Stimulated activated CD4-positive, alpha-beta T cell treated with anti-CD3 and anti-CD28 coated beads, Interleukin-4, amount 100 ng/mL, for 4 hours (primary cell): ENCODE measurements around the gene KCNH1.
"Not testable (repeated sequence)": the region's sequence is repeated elsewhere in the genome, so short reads cannot be mapped to it uniquely, and the experiment has no call there.

ENCODE experiments used
- DNase-seq, 2 experiments: peaks; one replicate each; pipeline ENCODE4 v3.0.0-alpha.2; 2020

The KCNH1 gene

DNA sequence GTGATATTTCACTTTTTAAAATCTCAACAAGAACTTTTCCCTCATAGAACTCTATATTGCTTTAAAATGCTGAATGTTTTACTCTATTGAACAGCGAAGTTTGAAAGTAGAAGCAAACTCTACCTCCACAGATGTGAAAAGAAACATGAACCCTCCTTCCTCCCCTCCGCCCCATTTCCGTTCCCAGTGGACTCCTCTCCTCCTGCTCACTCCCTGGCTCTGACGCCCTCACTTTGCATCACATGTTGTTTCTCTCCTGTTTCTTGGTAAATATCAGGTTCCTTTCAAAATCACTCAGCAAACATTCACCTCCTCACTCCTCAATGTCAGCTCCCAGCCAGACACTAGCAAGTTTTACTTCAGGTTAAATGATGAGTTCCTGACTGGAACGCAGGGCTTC lies 34.6 kb downstream of the KCNH1 start:
- DNase-seq = no peak

- DNase-seq = no peak
Measured at GRCh38 chr1:211095381-211095780, 38.6 kb downstream of the KCNH1 start.

GRCh38 chr1:211092955-211093354 lies 41.0 kb downstream of the KCNH1 start:
- DNase-seq = no peak

GRCh38 chr1:211091867-211092266 lies 42.1 kb downstream of the KCNH1 start:
- DNase-seq = no peak

- DNase-seq = no peak
Measured at GRCh38 chr1:211089536-211089935, 44.4 kb downstream of the KCNH1 start.

DNA sequence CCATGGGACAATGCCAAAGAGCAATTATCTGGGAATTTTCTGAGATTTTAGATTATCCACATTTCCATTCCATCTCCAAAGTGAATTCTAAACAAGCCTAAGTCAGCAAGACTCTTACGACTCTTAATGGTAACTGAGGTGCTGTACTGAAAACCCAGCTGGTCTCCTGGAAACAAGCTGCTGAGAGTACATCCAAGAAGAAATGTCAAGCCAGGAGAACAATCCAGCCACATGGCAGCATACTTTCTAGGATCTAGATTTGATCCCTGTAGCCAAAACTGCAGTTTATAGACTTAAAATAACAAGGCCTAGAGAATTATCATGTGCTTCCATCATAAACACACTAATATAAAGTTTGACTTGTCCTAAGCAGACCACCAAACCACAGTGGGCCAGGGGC lies 45.8 kb downstream of the KCNH1 start:
- DNase-seq = no peak

DNA sequence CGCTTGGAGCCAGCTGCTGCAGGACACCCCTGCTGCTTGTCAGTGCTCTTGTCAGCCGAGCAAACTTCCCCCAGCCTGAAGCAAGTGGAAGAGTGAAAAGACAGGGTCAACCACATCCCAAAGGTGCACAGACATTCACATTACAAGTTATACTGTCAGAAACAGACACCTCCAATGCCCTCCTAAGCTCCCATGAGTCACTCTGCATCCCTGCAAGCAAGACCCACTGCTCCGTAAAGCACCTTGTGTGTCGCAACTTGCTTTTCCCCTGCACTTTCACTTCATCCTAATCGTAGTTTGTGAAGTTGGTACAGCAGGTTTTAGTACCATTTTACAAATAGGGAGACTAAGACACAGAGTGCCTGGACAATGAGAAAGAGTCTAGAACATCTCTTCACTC lies 51.1 kb downstream of the KCNH1 start:
- DNase-seq = no peak

DNA sequence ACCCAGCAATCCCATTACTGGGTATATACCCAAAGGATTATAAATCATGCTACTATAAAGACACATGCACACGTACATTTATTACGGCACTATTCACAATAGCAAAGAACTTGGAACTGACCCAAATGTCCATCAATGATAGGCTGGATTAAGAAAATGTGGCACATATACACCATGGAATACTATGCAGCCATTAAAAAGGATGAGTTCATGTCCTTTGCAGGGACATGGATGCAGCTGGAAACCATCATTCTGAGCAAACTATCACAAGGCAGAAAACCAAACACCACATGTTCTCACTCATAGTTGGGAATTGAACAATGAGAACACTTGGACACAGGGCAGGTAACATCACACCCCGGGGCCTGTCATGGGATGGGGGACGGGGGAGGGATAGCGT lies 52.5 kb downstream of the KCNH1 start:
- DNase-seq = not testable (repeated sequence)

GRCh38 chr1:211068976-211069375 lies 65.0 kb downstream of the KCNH1 start:
- no peak for DNase-seq

GRCh38 chr1:211066781-211067384 lies 67.1 kb downstream of the KCNH1 start:
- DNase-seq = no peak

DNA sequence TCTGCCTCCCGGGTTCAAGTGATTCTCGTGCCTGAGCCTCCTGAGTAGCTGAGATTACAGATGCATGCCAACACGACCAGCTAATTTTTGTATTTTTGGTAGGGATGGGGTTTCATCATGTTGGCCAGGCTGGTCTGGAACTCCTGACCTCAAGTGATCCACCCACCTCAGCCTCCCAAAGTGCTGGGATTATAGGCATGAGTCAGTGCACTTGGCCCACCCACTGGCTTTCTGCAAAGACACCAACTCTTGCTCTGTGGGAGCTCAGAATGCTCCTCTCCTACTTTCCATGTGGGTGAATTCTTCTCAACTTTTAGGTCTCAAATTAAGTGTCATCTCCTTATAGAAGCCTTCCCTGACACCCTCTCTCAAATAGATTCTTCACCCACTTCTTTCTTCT lies 92.1 kb downstream of the KCNH1 start:
- not testable (repeated sequence) for DNase-seq

DNA sequence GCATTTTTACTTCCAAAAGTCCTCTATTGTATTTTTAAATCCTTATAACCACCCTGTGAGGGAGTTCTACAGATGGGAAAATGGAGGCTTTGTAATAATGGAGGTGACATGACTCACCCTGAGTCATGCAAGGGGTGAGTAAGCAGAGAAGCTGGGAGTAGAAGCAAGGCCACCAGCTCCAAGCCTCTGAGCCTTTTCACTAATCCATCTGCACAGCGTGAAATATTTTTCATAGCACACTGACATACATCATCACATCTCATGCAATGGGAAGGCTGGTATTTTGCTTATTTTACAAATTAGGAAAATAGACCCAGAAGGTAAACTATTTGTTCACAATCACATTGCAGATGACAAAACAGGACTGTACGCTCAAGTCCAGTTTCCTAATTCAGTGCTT lies 96.9 kb downstream of the KCNH1 start:
- DNase-seq = peak in 1 of 2 experiments; percentile 9

GRCh38 chr1:211036381-211037060 lies 97.4 kb downstream of the KCNH1 start:
- no peak for DNase-seq

DNA sequence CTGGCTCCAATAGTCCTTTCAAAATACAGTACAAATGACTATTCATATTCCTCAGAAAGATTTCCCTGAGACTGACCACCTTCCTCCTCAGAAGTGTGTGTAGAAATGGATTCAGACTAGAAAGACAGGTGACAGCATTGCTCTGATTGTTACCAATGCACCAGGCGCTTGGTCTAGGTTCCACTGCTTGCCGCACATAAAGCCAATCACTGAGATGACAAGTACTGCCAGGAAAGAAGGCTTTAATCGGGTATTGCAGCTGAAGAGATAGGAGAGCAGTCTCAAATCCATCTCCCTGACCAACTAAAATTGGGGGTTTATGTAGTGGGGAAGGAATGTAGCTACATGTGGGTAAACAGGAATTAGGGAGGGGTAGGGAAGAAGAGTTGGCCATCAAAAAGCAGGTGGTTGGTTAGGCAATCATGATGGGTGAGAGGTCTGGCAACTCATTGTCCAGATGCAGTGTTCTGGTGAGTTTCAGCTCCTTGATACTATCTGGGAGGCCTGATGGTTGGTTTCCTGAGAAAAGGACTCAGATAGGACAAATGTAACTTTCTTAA lies 98.0 kb downstream of the KCNH1 start:
- DNase-seq = no peak

- DNase-seq = no peak
Measured at GRCh38 chr1:211033921-211034525, 99.9 kb downstream of the KCNH1 start.

GRCh38 chr1:211024901-211025300 lies 109.0 kb downstream of the KCNH1 start:
- DNase-seq = no peak

DNA sequence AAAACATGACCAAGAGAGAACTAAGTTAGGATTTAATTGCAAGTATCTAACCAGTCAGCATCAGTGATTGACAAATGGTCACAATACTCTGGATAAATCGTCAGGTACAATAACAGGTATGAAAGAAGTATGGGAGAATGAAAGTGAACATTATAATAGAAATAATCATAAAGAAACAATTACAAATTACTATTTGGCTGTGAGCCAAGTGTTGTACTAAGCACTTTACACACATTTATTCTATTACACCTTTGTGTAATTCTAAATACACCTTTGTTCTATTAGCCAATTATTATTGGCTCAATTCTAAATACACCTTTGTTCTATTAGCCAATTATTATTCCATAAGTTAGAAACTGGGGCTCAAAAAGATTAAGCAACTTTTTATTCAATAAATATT lies 114.7 kb downstream of the KCNH1 start:
- DNase-seq = no peak

- no peak for DNase-seq
Measured at GRCh38 chr1:211018690-211019089, 115.3 kb downstream of the KCNH1 start.

DNA sequence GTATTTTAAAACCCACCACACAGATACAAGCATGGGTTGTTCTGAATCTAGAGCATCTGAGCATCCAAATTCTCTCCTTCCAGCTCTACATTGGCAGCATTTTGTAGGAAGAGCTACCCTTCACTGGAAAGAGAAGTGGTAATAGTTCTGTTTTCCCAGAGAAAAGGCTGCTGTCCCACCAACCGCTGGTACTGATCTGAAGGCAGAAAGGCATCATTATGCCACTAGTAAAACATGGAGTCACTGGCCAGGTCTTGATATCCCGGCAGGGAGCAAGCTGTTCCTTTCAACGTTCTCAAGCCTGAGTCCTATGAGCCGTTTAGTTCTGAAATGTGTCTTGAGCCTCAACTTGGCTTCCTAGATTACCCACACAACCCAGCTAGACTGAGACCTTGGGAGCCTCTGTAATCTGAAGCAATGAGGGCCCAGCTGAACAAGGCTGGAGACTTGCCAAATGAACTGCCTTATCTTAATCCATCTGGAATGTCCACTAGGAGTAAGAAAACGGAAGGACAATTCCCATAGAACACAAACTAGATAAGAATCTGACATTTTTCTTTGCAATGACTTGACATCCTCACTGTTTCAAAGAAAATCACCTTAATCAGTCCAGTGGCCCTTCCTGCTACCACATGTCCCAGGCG lies 116.8 kb downstream of the KCNH1 start:
- DNase-seq = no peak

GRCh38 chr1:211014275-211014674 lies 119.7 kb downstream of the KCNH1 start:
- DNase-seq = no peak

DNA sequence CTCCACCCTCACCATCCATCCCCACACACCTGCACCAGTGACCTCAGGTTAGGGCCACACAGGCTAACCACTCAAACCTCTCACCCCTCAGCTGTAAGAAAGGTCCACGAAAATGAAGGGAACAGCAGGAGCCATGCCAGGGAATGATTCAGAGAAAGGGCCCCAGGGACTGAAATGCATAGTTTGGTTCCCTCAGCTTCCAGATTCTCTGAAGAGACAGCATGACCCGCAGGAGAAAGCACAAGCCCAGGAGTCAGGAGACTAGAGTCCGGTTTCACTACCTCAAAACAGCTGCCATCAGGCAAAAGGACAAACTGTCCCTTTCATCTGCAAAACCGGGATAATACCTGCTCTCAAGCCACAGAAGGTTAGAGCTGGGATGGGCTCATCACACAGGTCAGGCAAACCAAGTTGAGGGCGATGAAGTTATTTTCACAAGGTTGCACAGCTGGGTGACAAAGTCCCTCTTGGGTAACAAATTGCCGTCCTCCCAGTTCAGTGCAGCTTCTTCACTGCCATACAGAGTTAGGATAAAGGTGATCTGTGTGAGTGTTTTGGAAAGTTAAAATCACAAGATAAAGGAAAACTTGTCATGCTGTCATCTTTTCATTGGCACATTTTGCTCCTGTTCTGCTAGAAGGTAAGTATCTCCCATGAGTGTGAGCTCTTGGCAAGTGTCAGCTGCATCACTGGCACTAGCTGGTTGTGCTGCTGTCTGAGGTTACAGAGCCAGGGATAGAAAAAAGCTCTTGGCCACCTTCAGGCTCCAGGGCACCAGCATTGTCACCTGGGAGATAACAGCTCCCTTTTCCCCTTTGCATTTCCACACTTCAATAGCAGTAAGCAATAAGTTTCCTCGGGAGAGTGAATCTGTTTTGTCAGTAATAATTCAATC lies 120.4 kb downstream of the KCNH1 start:
- DNase-seq = no peak

GRCh38 chr1:211011128-211011527 lies 122.8 kb downstream of the KCNH1 start:
- DNase-seq = not testable (repeated sequence)

DNA sequence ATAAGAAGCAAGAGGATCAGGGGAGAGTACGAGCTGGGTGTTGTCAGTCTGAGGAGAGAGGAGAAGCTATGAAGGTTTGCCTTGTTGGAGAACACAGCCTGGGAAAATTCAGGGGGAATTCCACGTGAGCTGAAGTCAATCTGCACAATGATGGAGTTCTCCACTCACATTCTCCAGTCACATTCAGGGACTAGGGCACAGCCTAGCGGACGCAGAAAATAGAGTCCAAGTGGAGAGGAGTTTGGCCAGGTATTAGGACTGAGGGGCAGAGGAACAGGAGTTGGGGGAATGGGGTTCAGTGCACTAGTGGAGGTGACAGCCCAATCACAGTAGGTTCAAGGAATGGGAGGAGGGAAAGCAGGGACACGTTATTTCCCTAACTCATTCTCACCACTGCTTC lies 124.0 kb downstream of the KCNH1 start:
- DNase-seq = no peak
